Activated T-helper 17 cell treated with anti-CD3 and anti-CD28 coated beads, Interleukin-2, amount 50 U/mL, for 72 hours (primary cell): ENCODE data around the gene FGD6. TPM values are rescaled to one million over a fixed set of nuclear protein-coding genes. Genes with fewer than 3 reads are reported as not detected.
"Not testable (repeated sequence)": the region's sequence is repeated elsewhere in the genome, so short reads cannot be mapped to it uniquely, and the experiment has no call there.

Experiments
- ATAC-seq: fragments of 150-1000 bp; cut with Tn5 transposase; replicated peaks from 2 replicates; pipeline ENCODE4 v1.10.0; 2021; ENCODE audit warnings: mild to moderate bottlenecking, moderate library complexity
- H3K27ac Mint-ChIP-seq: one replicate; pipeline ENCODE4 v1.8.0; 2022; ENCODE audit warnings: mixed read lengths
- H3K27me3 Mint-ChIP-seq: one replicate; pipeline ENCODE4 v1.8.0; 2022; ENCODE audit warnings: mixed read lengths
- H3K36me3 Mint-ChIP-seq: one replicate; pipeline ENCODE4 v1.8.0; 2022; ENCODE audit warnings: low read depth, mild to moderate bottlenecking, mixed read lengths
- H3K4me1 Mint-ChIP-seq: one replicate; pipeline ENCODE4 v1.8.0; 2022; ENCODE audit warnings: mixed read lengths
- H3K4me3 Mint-ChIP-seq: one replicate; pipeline ENCODE4 v1.8.0; 2022; ENCODE audit warnings: mild to moderate bottlenecking, mixed read lengths
- H3K9me3 Mint-ChIP-seq: one replicate; pipeline ENCODE4 v1.8.0; 2022; ENCODE audit warnings: mixed read lengths
- total RNA-seq, 2 donors: library from RNA; stranded (reverse); gene quantifications; one replicate each; pipeline ENCODE4 v1.2.3, GENCODE V29; 2022

Gene FGD6
- total RNA-seq, 2 donors from 2014 or later, result 1.4 to 2.6 TPM

DNA sequence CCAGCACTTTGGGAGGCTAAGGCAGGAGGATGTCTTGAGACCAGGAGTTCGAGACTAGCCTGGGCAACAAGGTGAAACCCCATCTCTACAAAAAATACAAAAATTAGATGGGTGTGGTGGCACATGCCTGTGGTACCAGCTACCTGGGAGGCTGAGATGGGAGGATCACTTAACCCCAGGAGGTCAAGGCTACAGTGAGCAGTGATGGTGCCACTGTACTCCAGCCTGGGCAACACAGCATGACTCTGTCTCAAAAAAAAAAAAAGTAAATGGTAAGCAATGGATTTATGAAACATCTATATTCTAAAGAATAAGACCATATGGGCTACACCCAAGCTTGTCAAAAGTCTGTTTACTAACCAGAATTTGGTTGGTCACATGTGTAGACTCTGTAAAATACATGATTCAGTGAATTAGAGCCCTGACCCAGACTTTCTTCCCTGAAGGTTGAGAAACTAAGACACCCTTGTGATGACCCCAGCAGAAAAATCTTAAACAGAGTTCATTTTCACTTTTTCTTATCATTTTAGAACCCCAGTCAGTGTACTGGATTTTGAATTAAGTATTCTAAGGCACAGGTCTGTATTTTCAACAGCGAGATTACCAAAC, 12.1 kb downstream of the FGD6 start:
- Mint-ChIP-seq H3K9me3 (no peaks in the 10 kb centered on the region), H3K4me3 (no peak overlapping the region), H3K27ac (no peak overlapping the region), H3K36me3 (no peaks in the 10 kb centered on the region), H3K4me1 (peaks cover 5% of the 10 kb centered on the region), H3K27me3 (no peaks in the 10 kb centered on the region)
- no peak for ATAC-seq

DNA sequence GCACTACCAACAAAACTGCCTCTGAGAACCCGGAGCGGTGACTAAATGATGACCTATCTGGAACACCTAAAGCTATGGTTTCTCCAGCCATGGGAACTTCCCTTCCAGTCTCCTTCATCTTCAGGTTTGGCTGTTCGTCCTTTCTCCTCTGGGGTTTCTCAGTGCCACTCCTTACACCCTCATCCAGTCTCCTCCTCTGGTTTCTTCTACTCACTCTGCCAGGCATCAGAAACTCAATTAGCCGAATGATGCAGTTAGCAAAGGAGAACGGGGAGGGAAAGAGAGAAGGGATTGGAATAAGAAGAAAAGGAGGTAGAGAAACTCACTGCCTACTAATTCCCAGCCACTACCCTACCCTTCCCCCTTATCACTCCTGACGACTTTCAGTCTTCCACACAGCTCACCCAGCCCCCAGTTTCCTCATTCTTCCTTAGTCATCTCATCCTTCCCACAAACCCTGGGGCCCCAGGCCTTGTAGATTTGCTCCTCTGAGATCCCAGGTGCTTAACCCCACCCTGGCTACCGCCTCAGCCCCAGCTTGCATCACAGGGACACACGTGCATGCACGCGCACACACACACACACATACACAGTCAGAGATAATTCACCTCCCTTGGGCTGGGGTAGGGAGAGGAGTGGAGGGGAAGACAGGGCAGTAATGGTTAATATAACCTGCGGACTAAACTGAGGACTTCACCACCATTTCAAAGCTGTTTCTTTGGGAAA, 13.0 kb downstream of the FGD6 start:
- Mint-ChIP-seq H3K27ac (peak overlapping the region; percentile 6), H3K4me1 (peaks cover 5% of the 10 kb centered on the region), H3K9me3 (no peaks in the 10 kb centered on the region), H3K27me3 (no peaks in the 10 kb centered on the region), H3K4me3 (no peak overlapping the region), H3K36me3 (no peaks in the 10 kb centered on the region)
- ATAC-seq, result peak; percentile 59

- Mint-ChIP-seq H3K9me3 (no peaks in the 10 kb centered on the region), H3K27ac (no peak overlapping the region), H3K36me3 (no peaks in the 10 kb centered on the region), H3K4me1 (peaks cover 5% of the 10 kb centered on the region), H3K4me3 (no peak overlapping the region), H3K27me3 (no peaks in the 10 kb centered on the region)
- ATAC-seq, result no peak
Measured at GRCh38 chr12:95203487-95204030, 13.7 kb downstream of the FGD6 start.

DNA sequence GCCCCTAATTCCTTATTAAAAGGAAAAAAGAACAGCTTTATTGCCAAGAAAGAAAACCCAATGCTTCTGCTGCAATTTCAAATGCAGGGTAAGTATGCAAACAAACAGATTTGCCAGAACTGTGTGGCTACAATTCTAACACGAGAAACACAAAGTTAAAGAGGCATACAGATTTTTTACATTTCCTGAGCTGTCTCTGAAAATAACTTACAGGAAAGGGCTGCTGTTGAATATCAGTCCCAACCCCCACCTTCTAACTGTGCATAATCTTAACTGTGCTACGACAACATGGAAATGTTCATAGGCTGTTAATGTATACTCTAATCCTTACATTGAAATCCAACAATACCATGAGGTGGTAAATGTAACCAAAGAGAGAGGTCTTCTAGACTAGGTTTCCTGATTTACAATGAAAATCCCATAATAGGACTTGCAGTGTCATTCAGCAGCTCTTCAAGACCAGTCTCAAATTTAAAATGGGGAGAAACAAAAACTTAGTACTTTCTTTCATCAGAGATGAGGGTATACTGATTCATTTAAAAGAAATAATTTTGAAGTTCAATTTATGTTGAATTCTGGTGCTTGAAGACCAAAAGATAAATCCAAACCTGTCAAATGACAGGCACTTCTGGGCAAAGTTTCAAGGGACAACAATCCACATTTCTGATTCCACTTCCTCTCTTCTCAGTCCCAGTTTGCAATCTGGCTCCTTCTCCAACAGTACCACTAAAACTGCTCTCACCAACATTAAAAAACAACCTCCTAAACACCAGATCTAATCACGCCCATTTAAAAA, 14.4 kb downstream of the FGD6 start:
- Mint-ChIP-seq H3K4me1 (peaks cover 5% of the 10 kb centered on the region), H3K27ac (no peak overlapping the region), H3K4me3 (no peak overlapping the region), H3K27me3 (peaks cover 3% of the 10 kb centered on the region), H3K36me3 (no peaks in the 10 kb centered on the region), H3K9me3 (no peaks in the 10 kb centered on the region)
- no peak for ATAC-seq

GRCh38 chr12:95201056-95201670, 16.1 kb downstream of the FGD6 start:
- peaks cover 5% of the 10 kb centered on the region for H3K4me1 Mint-ChIP-seq
- no peak for ATAC-seq
- H3K36me3 Mint-ChIP-seq, result no peaks in the 10 kb centered on the region
- peaks cover 7% of the 10 kb centered on the region for H3K27me3 Mint-ChIP-seq
- H3K9me3 Mint-ChIP-seq, result no peaks in the 10 kb centered on the region
- H3K4me3 Mint-ChIP-seq, result no peak overlapping the region
- no peak overlapping the region for H3K27ac Mint-ChIP-seq

DNA sequence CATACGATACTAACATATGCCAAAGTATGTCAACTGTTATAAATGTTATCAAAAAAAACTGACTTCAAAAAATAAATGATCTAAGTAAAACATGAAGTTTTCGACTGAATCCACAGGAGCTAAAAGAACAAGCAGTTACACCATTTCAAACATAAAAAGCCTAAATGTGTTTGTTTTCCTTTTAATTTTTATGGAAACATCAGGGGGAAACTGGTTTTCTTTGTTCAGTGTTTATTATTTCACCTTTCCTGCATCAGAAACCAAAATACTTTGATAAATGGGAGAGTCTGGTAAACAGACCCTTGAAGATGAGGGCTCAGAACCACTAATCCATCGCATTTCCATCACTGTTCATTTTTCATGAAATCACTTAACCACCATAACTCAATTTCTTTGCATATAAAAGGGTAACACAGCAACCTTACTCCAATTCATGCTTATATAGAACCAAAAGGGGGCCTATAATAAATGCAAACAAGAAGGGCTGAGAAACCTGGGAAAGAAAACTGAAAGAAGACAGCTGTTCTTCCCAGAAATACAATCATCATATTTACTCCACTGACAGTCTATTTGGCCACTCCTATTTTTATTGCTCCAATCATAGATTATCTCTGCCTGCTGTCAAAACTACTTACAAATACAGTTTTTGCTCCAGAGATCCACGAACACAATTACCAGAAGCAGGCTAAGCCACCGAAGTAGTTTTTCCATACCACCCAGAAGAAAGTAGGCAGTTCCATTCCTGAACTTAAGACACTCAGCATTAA, 17.0 kb downstream of the FGD6 start:
- H3K27ac Mint-ChIP-seq, result no peak overlapping the region
- H3K27me3 Mint-ChIP-seq, result peaks cover 7% of the 10 kb centered on the region
- H3K36me3 Mint-ChIP-seq, result no peaks in the 10 kb centered on the region
- no peaks in the 10 kb centered on the region for H3K9me3 Mint-ChIP-seq
- H3K4me1 Mint-ChIP-seq, result peaks cover 5% of the 10 kb centered on the region
- H3K4me3 Mint-ChIP-seq, result no peak overlapping the region
- no peak for ATAC-seq

DNA sequence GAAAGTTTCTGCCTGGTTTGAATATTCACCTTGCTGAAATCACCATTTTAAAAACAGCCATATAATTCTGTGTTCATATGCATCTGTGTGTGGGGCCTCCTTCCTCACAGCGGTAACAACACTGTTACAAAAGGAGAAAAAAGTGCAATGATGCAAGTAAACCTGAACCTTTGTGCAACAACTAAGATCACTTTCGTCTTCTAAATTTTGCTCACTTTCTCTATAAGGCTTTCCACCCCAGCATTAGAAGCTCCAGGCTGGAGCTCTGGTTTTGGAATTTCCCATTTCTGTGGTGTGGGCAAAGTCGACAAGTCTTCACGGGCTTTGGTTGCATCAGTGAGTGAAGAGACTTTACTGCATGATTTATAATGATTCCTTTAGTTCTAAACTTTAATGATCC, 18.4 kb downstream of the FGD6 start:
- ATAC-seq, result no peak
- no peaks in the 10 kb centered on the region for H3K36me3 Mint-ChIP-seq
- H3K27ac Mint-ChIP-seq, result no peak overlapping the region
- H3K9me3 Mint-ChIP-seq, result no peaks in the 10 kb centered on the region
- H3K4me3 Mint-ChIP-seq, result no peak overlapping the region
- H3K4me1 Mint-ChIP-seq, result no peaks in the 10 kb centered on the region
- peaks cover 7% of the 10 kb centered on the region for H3K27me3 Mint-ChIP-seq

GRCh38 chr12:95197636-95198035, 19.6 kb downstream of the FGD6 start:
- Mint-ChIP-seq H3K27me3 (peaks cover 7% of the 10 kb centered on the region), H3K36me3 (no peaks in the 10 kb centered on the region), H3K27ac (no peak overlapping the region), H3K4me1 (no peaks in the 10 kb centered on the region), H3K9me3 (no peaks in the 10 kb centered on the region), H3K4me3 (no peak overlapping the region)
- ATAC-seq, result no peak

DNA sequence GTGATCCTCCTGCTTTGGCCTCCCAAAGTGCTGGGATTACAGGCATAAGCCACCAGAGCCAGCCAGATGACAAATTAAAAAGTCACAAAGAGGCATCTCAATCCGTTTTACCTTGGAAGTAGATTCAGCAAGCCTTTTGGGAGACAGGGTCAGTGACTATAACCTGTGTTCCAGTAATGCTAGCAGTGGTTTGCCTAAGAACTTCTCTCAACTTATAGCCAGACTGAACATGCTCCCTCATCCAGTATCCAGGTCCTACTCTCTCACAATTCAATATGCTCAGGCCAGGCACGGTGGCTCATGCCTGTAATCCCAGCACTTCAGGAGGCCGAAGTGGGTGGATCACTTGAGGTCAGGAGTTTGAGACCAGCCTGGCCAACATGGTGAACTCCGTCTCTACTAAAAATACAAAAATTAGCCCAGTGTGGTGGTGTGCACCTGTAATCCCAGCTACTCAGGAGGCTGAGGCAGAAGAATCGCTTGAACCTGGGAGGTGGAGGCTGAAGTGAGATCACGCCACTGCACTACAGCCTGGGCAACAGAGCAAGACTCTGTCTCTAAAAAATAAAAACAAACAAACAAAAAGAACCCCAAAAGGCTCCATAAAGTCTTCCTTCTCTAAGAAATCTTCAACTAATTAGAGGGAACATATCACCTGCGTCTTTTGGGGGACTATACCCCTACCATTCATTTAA, 20.2 kb downstream of the FGD6 start:
- not testable (repeated sequence) for H3K4me1 Mint-ChIP-seq, ATAC-seq, H3K27me3 Mint-ChIP-seq, H3K36me3 Mint-ChIP-seq, H3K27ac Mint-ChIP-seq, H3K4me3 Mint-ChIP-seq, H3K9me3 Mint-ChIP-seq

- Mint-ChIP-seq H3K4me3 (no peak overlapping the region), H3K36me3 (no peaks in the 10 kb centered on the region), H3K4me1 (no peaks in the 10 kb centered on the region), H3K27me3 (peaks cover 7% of the 10 kb centered on the region), H3K9me3 (no peaks in the 10 kb centered on the region), H3K27ac (no peak overlapping the region)
- ATAC-seq, result no peak
Measured at GRCh38 chr12:95195122-95195521, 22.1 kb downstream of the FGD6 start.

GRCh38 chr12:95193139-95193538, 24.1 kb downstream of the FGD6 start:
- Mint-ChIP-seq H3K27ac (no peak overlapping the region), H3K27me3 (peaks cover 6% of the 10 kb centered on the region), H3K9me3 (no peaks in the 10 kb centered on the region), H3K36me3 (no peaks in the 10 kb centered on the region), H3K4me1 (no peaks in the 10 kb centered on the region), H3K4me3 (no peak overlapping the region)
- ATAC-seq, result no peak

GRCh38 chr12:95192271-95192670, 25.0 kb downstream of the FGD6 start:
- Mint-ChIP-seq H3K27me3 (no peaks in the 10 kb centered on the region), H3K36me3 (no peaks in the 10 kb centered on the region), H3K4me3 (no peak overlapping the region), H3K9me3 (no peaks in the 10 kb centered on the region), H3K4me1 (no peaks in the 10 kb centered on the region), H3K27ac (no peak overlapping the region)
- ATAC-seq, result no peak

DNA sequence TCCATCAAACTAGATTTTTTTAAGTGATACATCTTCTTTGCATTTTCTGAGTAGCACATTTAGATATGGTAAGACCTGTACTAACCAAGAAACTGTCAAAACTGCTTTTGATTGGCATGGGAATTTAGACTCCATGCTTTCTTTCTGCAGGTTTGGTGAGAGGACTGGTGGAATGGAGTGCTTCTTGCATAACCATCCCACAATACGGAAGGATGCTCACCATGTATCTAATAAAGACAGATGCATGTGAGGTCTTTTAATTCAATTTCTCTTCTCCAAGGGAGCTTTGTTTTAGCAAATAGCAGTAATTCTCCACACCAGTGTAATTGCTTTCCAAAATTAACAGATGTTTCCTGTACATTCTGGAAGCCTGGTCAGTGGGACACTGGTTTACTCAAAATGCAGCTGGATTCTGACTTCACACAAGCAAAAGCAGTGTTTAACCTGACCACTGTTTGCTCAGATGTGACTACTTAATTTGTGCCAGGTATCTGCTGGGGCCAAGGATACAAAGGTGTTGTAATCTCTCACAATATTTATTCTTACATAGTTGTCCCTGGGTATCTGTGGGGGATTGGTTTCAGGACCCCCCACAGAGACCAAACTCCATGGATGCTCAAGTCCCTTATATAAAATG, 26.1 kb downstream of the FGD6 start:
- Mint-ChIP-seq H3K36me3 (no peaks in the 10 kb centered on the region), H3K27me3 (no peaks in the 10 kb centered on the region), H3K4me1 (no peaks in the 10 kb centered on the region), H3K4me3 (no peak overlapping the region), H3K9me3 (no peaks in the 10 kb centered on the region), H3K27ac (no peak overlapping the region)
- no peak for ATAC-seq
